Measurements from ENCODE around the gene SQOR.
A peak's percentile ranks its signal among the peaks of the same experiment; 100 is the strongest.

Gene SQOR

DNA sequence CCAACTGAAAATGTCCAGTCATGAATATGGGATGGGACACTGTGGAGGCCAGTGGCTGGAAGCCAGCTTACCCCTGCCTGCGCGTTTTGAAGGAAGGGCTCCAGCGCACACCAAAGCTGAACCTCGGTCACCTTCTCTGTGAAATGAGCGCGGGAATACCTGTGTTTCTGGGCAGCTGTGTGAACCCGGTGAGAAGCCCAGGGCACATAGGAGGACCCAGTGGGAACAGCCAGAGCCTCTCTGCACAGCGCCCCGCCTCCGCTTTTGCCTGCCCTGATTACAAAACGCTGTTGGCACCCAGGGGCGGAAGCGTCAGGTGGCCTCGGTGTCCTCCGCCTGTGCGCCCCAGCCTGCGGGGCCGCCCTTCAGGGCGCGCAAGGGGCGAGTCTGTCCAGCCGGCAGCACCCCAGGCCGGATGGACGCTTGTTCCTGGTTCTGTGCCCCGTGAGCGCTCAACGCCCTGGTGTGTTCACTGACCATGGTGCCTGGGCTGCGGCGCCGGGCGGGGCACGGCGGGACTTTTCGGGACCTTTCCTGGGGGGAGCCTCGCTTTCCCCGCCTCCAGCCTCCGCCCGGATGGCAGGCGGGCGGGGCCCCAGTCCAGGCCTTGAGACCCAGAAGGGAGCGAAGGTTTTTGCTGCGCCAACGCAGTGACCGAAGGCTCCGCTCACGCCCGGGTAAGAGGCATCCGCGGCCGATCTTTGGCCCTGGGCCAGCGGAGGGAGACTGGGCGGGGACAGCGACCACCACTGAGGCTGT, at the start of gene SQOR:
TSS of gene SQOR (plus strand) at position 598 of the 759 bp plus-strand sequence. CDS start 23,895 bp downstream, outside the sequence.
- H3K4me3 ChIP-seq (replicated peaks in 1 of 2; ENCODE audit: low read depth in 2 of 2, low read length in 2 of 2): peak within 1 kb of the TSS; percentile 78 to 87
- peak; percentile 76 to 83 for DNase-seq (ENCODE audit: low read depth in 2 of 2)

DNA sequence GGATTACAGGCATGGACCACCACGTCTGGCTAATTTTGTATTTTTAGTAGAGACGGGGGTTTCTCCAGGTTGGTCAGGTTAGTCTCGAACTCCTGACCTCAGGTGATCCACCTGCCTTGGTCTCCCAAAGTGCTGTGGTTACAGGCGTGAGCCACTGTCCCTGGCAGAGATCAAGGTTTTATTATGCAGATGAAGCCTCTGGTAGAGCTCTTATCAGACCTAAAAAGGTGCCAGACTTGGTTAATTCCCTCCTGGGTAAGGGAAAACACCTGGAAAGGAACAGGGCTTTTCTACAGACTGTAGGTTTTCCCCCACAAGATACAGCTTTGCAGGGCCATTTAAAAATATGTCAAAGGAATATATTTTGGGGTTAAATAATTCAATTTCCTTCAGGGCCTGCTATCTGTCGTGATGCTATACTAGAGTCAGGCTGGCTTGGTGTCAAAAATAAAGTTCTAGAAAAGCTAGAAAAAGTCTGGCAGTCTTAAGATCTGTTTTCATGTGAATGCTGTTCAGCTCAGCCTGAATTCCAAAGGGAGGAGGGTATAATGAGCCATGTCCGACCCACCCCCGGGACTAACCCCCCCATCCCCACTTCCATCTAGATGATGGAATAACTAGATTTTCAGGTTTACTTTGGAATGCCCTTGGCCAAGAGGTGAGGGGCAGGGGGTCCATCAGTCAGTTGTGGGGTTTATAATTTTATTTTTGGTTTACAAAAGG, 49.6 kb upstream of the SQOR start:
- no peak for TF ChIP-seq CTCF (IDR thresholded peaks at IDR 0.05; ENCODE audit: low read depth, low read length)
- H3K4me3 ChIP-seq (replicated peaks in 1 of 2; ENCODE audit: low read depth in 2 of 2, low read length in 2 of 2): no peak overlapping the region
- DNase-seq (ENCODE audit: low read depth in 2 of 2): no peak

More for the DNA sequence above, at the start of gene SQOR:
- no peak for TF ChIP-seq CTCF (IDR thresholded peaks at IDR 0.05; ENCODE audit: low read depth, low read length)

- DNase-seq (ENCODE audit: low read depth in 2 of 2): peak in 1 of 2 donors; percentile 4
- no peak for TF ChIP-seq CTCF (IDR thresholded peaks at IDR 0.05; ENCODE audit: low read depth, low read length)
- peak overlapping the region; percentile 92 to 95 for H3K4me3 ChIP-seq (replicated peaks in 1 of 2; ENCODE audit: low read depth in 2 of 2, low read length in 2 of 2)
Measured at GRCh38 chr15:45586125-45586524, 48.7 kb upstream of the SQOR start.

GRCh38 chr15:45586601-45587094, 48.2 kb upstream of the SQOR start:
- DNase-seq (ENCODE audit: low read depth in 2 of 2): peak in 1 of 2 donors; percentile 13
- TF ChIP-seq CTCF (IDR thresholded peaks at IDR 0.05; ENCODE audit: low read depth, low read length): no peak
- H3K4me3 ChIP-seq (replicated peaks in 1 of 2; ENCODE audit: low read depth in 2 of 2, low read length in 2 of 2): peak overlapping the region; percentile 92 to 95

DNA sequence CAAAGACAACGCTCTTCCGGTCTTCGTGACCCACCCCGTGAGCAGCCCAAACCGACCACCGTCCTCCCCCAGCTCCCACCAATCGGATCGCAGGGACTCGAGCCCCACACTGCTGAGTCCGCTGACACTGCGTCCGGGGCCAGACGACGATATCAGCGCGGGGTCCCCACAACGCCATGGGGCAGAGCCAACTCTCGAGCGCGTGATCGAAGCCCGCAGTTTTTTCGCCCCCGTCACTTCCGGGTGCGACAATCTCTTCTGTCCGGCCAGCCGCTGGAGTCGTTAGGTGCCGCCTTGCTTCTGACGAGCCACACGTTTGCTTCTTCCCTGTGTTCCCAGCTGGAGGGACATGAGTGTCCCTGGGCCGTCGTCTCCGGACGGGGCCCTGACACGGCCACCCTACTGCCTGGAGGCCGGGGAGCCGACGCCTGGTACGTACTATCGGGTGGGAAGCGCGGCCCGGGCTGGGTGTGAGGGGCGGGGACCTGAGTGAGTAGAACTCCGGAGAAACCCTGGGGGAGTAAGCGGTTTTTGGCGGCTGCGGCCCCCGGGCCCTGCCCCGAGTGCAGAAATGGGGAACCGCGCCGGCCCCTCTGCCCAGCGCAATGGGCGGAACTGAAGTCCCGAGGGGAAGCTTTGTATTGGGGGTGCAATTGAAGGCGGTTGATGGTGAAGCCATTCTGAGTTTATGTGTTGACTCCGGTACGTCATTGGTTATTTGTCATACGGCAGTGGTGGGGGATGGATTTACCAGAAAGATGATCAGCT, 47.5 kb upstream of the SQOR start, which contains the start of gene BLOC1S6:
TSS of gene BLOC1S6 (plus strand) at position 285 of the 768 bp plus-strand sequence. CDS start at position 350, 65 bp downstream.
- peak; percentile 94 to 96 for DNase-seq (ENCODE audit: low read depth in 2 of 2)
- TF ChIP-seq CTCF (IDR thresholded peaks at IDR 0.05; ENCODE audit: low read depth, low read length): no peak
- H3K4me3 ChIP-seq (replicated peaks in 1 of 2; ENCODE audit: low read depth in 2 of 2, low read length in 2 of 2): peak within 1 kb of the TSS; percentile 92 to 95

- TF ChIP-seq CTCF (IDR thresholded peaks at IDR 0.05; ENCODE audit: low read depth, low read length): no peak
- H3K4me3 ChIP-seq (replicated peaks in 1 of 2; ENCODE audit: low read depth in 2 of 2, low read length in 2 of 2): peak overlapping the region; percentile 92 to 95
- DNase-seq (ENCODE audit: low read depth in 2 of 2): no peak
Measured at GRCh38 chr15:45587863-45588170, 47.0 kb upstream of the SQOR start.

Measured in cardiac fibroblast (primary cell).